Endodermal cell (in vitro differentiated cells): ENCODE results near the gene ADAMTS2. TPM values are rescaled to one million over a fixed set of nuclear protein-coding genes. Genes with fewer than 3 reads are reported as not detected.

ENCODE experiments used
- DNase-seq: peaks from one replicate; pipeline ENCODE4 v3.0.0-alpha.2; 2017
- H3K27ac ChIP-seq: 2 replicates; pipeline ENCODE4 v1.5.1; 2013; ENCODE audit warnings: mild to moderate bottlenecking, low read depth, low read length, moderate library complexity
- H3K27me3 ChIP-seq: 2 replicates; pipeline ENCODE4 v1.6.1; 2013; ENCODE audit warnings: mild to moderate bottlenecking, low read length, moderate library complexity; ENCODE audit not compliant: insufficient read depth, control insufficient read depth, poor library complexity, severe bottlenecking
- H3K36me3 ChIP-seq: 2 replicates; pipeline ENCODE4 v1.7.0; 2013; ENCODE audit warnings: mild to moderate bottlenecking, low read length, moderate library complexity; ENCODE audit not compliant: control insufficient read depth, insufficient read depth
- H3K4me1 ChIP-seq: one replicate; pipeline ENCODE4 v1.7.0; 2013; ENCODE audit warnings: low read length; ENCODE audit not compliant: control insufficient read depth, insufficient read depth
- H3K4me3 ChIP-seq: 2 replicates; pipeline ENCODE4 v1.5.1; 2013; ENCODE audit warnings: mild to moderate bottlenecking, low read length, moderate library complexity
- H3K9ac ChIP-seq: 2 replicates; pipeline ENCODE4 v1.6.1; 2013; ENCODE audit warnings: mild to moderate bottlenecking, low read length, moderate library complexity; ENCODE audit not compliant: poor library complexity, severe bottlenecking; ENCODE audit errors: extremely low read depth
- H3K9me3 ChIP-seq: 2 replicates; pipeline ENCODE4 v1.6.1; 2013; ENCODE audit warnings: mild to moderate bottlenecking, low read length, moderate library complexity; ENCODE audit not compliant: control insufficient read depth
- H3K27ac Mint-ChIP-seq: 2 replicates; pipeline ENCODE4 v1.8.0; 2020; ENCODE audit warnings: mixed read lengths
- H3K27me3 Mint-ChIP-seq: 2 replicates; pipeline ENCODE4 v1.8.0; 2021; ENCODE audit warnings: mild to moderate bottlenecking, mixed read lengths; ENCODE audit not compliant: insufficient read depth
- H3K36me3 Mint-ChIP-seq: 2 replicates; pipeline ENCODE4 v1.8.0; 2020; ENCODE audit warnings: low read depth, mixed read lengths
- H3K4me1 Mint-ChIP-seq: 2 replicates; pipeline ENCODE4 v1.8.0; 2020; ENCODE audit warnings: mixed read lengths
- H3K4me3 Mint-ChIP-seq: 2 replicates; pipeline ENCODE4 v1.8.0; 2020; ENCODE audit warnings: mild to moderate bottlenecking, moderate library complexity, mixed read lengths
- H3K9me3 Mint-ChIP-seq: 2 replicates; pipeline ENCODE4 v1.8.0; 2020; ENCODE audit warnings: mild to moderate bottlenecking, mixed read lengths
- WGBS, 2 experiments: methylation state at CpG; one replicate each; pipeline versions ENCODE4 v1.1.5 to v1.1.7; 2013; ENCODE audit warnings: missing lambda C conversion rate in 2 of 2, mixed read lengths in 1 of 2; ENCODE audit not compliant: insufficient coverage in 1 of 2, insufficient read length in 1 of 2; 5-methylcytosine and 5-hydroxymethylcytosine counted together
- total RNA-seq, 2 donors: library from RNA; stranded (reverse); fragmentation: NEBNext Ultra II Directional in 1 of 2; extraction: Animal tissue kit (Norgen Biotek cat#: 25700) in 1 of 2; gene quantifications; 2 replicates in 1 of 2; 3 replicates in 1 of 2; pipeline ENCODE4 v1.2.1, GENCODE V29; 2021
- TF ChIP-seq, protein P1 (sequence below): fragments of 200-600 bp; sonication (generic); conservative IDR thresholded peaks from 2 replicates; pipeline ENCODE4 v1.5.0; 2021; ENCODE audit warnings: antibody characterized with exemption, mild to moderate bottlenecking

ADAMTS2 gene
- total RNA-seq, 2 donors from 2014 or later: 1.2 to 2.6 TPM

DNA sequence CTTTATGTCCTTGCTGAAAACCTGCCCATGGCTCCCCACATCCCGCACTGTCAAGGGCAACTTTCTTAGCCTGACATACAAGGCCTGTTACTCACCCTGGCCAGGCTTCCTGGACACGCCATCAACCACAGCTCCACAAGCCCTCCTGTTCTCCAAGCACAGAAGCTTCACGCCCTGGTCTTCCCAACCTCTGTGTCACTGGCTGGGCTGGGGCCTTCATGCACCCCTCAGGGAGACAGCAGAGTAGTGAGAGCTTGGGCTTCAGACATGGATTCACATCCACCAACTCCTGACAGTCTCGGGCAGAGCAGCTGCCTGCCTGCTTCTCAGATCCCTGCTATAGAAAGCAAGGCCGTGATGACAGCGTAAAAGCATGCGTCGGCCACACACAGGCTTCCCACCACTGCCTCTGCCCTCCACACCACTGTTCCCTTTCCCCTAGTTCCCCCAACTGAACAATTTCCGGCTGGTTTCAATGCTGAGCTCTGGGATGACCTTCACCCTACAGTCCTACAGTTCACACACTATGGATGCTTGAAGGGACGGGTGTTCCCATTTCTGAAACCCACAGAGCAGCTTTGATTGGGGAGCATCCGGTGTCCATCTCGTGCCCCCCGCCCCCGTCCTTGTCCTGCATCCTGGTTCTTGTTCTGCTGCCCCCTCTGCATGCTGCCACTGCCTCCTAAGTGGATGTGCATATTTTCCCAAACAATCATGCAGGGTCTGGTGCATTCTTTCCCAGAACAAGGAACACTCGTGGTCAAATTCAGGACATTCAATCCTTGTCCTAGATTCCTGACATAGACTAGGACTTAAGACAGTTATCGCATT is 33.4 kb upstream of the ADAMTS2 start:
- no peak overlapping the region for H3K4me3 Mint-ChIP-seq
- Histone ChIP-seq H3K9ac (no peak overlapping the region), H3K27me3 (no peaks in the 10 kb centered on the region), H3K27ac (no peak overlapping the region), H3K9me3 (no peaks in the 10 kb centered on the region), H3K4me1 (no peaks in the 10 kb centered on the region), H3K36me3 (no peaks in the 10 kb centered on the region), H3K4me3 (no peak overlapping the region)
- no peak overlapping the region for H3K27ac Mint-ChIP-seq
- H3K4me1 Mint-ChIP-seq: no peaks in the 10 kb centered on the region
- peak; percentile 25 for DNase-seq
- H3K27me3 Mint-ChIP-seq: peaks cover 2% of the 10 kb centered on the region
- WGBS, 2 experiments: 84 to 88% methylated on average over 14 to 16 of the region's 16 CpGs
- H3K36me3 Mint-ChIP-seq: no peaks in the 10 kb centered on the region
- TF ChIP-seq, protein P1, sequence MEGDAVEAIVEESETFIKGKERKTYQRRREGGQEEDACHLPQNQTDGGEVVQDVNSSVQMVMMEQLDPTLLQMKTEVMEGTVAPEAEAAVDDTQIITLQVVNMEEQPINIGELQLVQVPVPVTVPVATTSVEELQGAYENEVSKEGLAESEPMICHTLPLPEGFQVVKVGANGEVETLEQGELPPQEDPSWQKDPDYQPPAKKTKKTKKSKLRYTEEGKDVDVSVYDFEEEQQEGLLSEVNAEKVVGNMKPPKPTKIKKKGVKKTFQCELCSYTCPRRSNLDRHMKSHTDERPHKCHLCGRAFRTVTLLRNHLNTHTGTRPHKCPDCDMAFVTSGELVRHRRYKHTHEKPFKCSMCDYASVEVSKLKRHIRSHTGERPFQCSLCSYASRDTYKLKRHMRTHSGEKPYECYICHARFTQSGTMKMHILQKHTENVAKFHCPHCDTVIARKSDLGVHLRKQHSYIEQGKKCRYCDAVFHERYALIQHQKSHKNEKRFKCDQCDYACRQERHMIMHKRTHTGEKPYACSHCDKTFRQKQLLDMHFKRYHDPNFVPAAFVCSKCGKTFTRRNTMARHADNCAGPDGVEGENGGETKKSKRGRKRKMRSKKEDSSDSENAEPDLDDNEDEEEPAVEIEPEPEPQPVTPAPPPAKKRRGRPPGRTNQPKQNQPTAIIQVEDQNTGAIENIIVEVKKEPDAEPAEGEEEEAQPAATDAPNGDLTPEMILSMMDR: no peak
- peaks cover 5% of the 10 kb centered on the region for H3K9me3 Mint-ChIP-seq

DNA sequence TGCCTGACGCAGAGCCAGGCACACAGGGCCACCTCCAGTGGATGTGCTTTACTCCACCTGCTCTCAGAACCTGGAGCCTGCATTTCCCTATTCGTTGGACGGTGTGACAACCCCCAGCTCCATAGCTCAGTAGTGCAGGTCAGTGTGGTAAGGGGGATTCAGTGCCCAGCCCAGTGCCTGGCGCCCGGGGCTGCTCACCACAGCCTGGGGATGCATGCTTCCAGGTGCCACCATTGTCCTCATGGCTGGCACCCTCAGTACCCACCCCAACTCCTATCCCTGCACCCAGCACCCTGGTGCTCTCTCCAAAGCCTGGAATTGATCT is 32.8 kb upstream of the ADAMTS2 start:
- 86 to 88% methylated on average over 5 of the region's 5 CpGs for WGBS, 2 experiments
- peak; percentile 23 for DNase-seq
- no peak overlapping the region for H3K9ac ChIP-seq

DNA sequence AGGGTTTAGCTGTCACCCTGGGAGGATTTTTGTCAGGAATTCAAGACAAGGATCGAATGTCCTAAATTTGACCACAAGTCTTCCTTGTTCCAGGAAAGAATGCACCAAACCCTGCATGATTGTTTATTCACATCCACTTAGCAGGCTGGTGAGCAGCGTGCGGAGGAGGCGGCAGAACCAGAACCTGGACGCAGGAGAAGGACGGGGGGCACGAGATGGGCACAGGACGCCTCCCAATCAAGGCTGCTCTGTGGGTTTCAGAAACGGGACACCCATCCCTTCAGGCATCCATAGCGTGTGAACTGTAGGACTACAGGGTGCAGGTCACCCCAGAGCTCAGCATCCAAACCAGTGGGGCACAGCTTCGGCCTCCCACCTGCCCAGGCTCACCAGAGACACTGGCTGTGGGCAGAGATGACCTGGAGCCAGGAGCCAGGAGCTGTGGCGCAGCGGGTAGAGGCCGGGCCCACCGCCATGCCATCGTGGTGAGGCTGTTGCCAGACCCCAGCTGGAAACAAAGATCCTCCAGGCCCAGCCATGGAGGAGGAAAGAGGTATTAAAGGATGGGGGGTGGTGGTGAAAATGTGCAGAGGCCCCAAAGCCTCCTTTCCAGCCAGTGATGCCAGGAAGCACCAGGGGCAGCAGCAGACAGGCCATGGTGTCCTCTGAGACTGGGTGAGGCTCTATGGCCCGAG is 32.3 kb upstream of the ADAMTS2 start:
- H3K9ac ChIP-seq: no peak overlapping the region
- no peaks in the 10 kb centered on the region for H3K36me3 Mint-ChIP-seq
- H3K9me3 Mint-ChIP-seq: peaks cover 5% of the 10 kb centered on the region
- no peaks in the 10 kb centered on the region for H3K9me3 ChIP-seq
- 86 to 91% methylated on average over 14 to 17 of the region's 17 CpGs for WGBS, 2 experiments
- no peaks in the 10 kb centered on the region for H3K36me3 ChIP-seq
- H3K4me3 Mint-ChIP-seq: no peak overlapping the region
- no peaks in the 10 kb centered on the region for H3K4me1 Mint-ChIP-seq
- H3K27ac ChIP-seq: no peak overlapping the region
- TF ChIP-seq, protein P1: no peak
- no peaks in the 10 kb centered on the region for H3K4me1 ChIP-seq
- no peak overlapping the region for H3K27ac Mint-ChIP-seq
- H3K27me3 Mint-ChIP-seq: peaks cover 2% of the 10 kb centered on the region
- H3K4me3 ChIP-seq: no peak overlapping the region
- no peaks in the 10 kb centered on the region for H3K27me3 ChIP-seq
- DNase-seq: peak; percentile 20

More for the DNA sequence above, 32.8 kb upstream of the ADAMTS2 start:
- TF ChIP-seq, protein P1: no peak
- H3K9me3 ChIP-seq: no peaks in the 10 kb centered on the region
- Mint-ChIP-seq H3K4me3 (no peak overlapping the region), H3K36me3 (no peaks in the 10 kb centered on the region), H3K9me3 (peaks cover 5% of the 10 kb centered on the region), H3K27me3 (peaks cover 2% of the 10 kb centered on the region), H3K4me1 (no peaks in the 10 kb centered on the region), H3K27ac (no peak overlapping the region)
- no peak overlapping the region for H3K27ac ChIP-seq
- no peaks in the 10 kb centered on the region for H3K36me3 ChIP-seq
- H3K4me3 ChIP-seq: no peak overlapping the region
- H3K27me3 ChIP-seq: no peaks in the 10 kb centered on the region
- H3K4me1 ChIP-seq: no peaks in the 10 kb centered on the region
